Endodermal cell (in vitro differentiated cells): Measurements from ENCODE around the gene TUBG1. TPM values are rescaled to one million over a fixed set of nuclear protein-coding genes. Genes with fewer than 3 reads are reported as not detected.
"Not testable (repeated sequence)": the region's sequence is repeated elsewhere in the genome, so short reads cannot be mapped to it uniquely, and the experiment has no call there.

Source experiments
- DNase-seq: peaks from one replicate; pipeline ENCODE4 v3.0.0-alpha.2; 2017
- H3K27ac ChIP-seq: 2 replicates; pipeline ENCODE4 v1.5.1; 2013; ENCODE audit warnings: mild to moderate bottlenecking, low read depth, low read length, moderate library complexity
- H3K27me3 ChIP-seq: 2 replicates; pipeline ENCODE4 v1.6.1; 2013; ENCODE audit warnings: mild to moderate bottlenecking, low read length, moderate library complexity; ENCODE audit not compliant: insufficient read depth, control insufficient read depth, poor library complexity, severe bottlenecking
- H3K36me3 ChIP-seq: 2 replicates; pipeline ENCODE4 v1.7.0; 2013; ENCODE audit warnings: mild to moderate bottlenecking, low read length, moderate library complexity; ENCODE audit not compliant: control insufficient read depth, insufficient read depth
- H3K4me1 ChIP-seq: one replicate; pipeline ENCODE4 v1.7.0; 2013; ENCODE audit warnings: low read length; ENCODE audit not compliant: control insufficient read depth, insufficient read depth
- H3K4me3 ChIP-seq: 2 replicates; pipeline ENCODE4 v1.5.1; 2013; ENCODE audit warnings: mild to moderate bottlenecking, low read length, moderate library complexity
- H3K9ac ChIP-seq: 2 replicates; pipeline ENCODE4 v1.6.1; 2013; ENCODE audit warnings: mild to moderate bottlenecking, low read length, moderate library complexity; ENCODE audit not compliant: poor library complexity, severe bottlenecking; ENCODE audit errors: extremely low read depth
- H3K9me3 ChIP-seq: 2 replicates; pipeline ENCODE4 v1.6.1; 2013; ENCODE audit warnings: mild to moderate bottlenecking, low read length, moderate library complexity; ENCODE audit not compliant: control insufficient read depth
- H3K27ac Mint-ChIP-seq: 2 replicates; pipeline ENCODE4 v1.8.0; 2020; ENCODE audit warnings: mixed read lengths
- H3K27me3 Mint-ChIP-seq: 2 replicates; pipeline ENCODE4 v1.8.0; 2021; ENCODE audit warnings: mild to moderate bottlenecking, mixed read lengths; ENCODE audit not compliant: insufficient read depth
- H3K36me3 Mint-ChIP-seq: 2 replicates; pipeline ENCODE4 v1.8.0; 2020; ENCODE audit warnings: low read depth, mixed read lengths
- H3K4me1 Mint-ChIP-seq: 2 replicates; pipeline ENCODE4 v1.8.0; 2020; ENCODE audit warnings: mixed read lengths
- H3K4me3 Mint-ChIP-seq: 2 replicates; pipeline ENCODE4 v1.8.0; 2020; ENCODE audit warnings: mild to moderate bottlenecking, moderate library complexity, mixed read lengths
- H3K9me3 Mint-ChIP-seq: 2 replicates; pipeline ENCODE4 v1.8.0; 2020; ENCODE audit warnings: mild to moderate bottlenecking, mixed read lengths
- CTCF ChIP-seq: fragments of 200-600 bp; sonication (generic); conservative IDR thresholded peaks from 2 replicates; pipeline ENCODE4 v1.5.0; 2021; ENCODE audit warnings: antibody characterized with exemption, mild to moderate bottlenecking
- WGBS, 2 experiments: methylation state at CpG; one replicate each; pipeline versions ENCODE4 v1.1.5 to v1.1.7; 2013; ENCODE audit warnings: missing lambda C conversion rate in 2 of 2, mixed read lengths in 1 of 2; ENCODE audit not compliant: insufficient coverage in 1 of 2, insufficient read length in 1 of 2; 5-methylcytosine and 5-hydroxymethylcytosine counted together
- total RNA-seq, 2 donors: library from RNA; stranded (reverse); fragmentation: NEBNext Ultra II Directional in 1 of 2; extraction: Animal tissue kit (Norgen Biotek cat#: 25700) in 1 of 2; gene quantifications; 2 replicates in 1 of 2; 3 replicates in 1 of 2; pipeline ENCODE4 v1.2.1, GENCODE V29; 2021

The TUBG1 gene
- total RNA-seq, 2 donors from 2014 or later: 94.2 to 124 TPM

- H3K27ac ChIP-seq: peak overlapping the region; percentile 49
- peaks cover 20% of the 10 kb centered on the region for H3K36me3 ChIP-seq
- H3K9me3 ChIP-seq: no peaks in the 10 kb centered on the region
- no peak overlapping the region for H3K27ac Mint-ChIP-seq
- peaks cover 2% of the 10 kb centered on the region for H3K4me1 ChIP-seq
- peaks cover 22% of the 10 kb centered on the region for H3K36me3 Mint-ChIP-seq
- peaks cover 8% of the 10 kb centered on the region for H3K4me1 Mint-ChIP-seq
- H3K27me3 ChIP-seq: no peaks in the 10 kb centered on the region
- no peak overlapping the region for H3K4me3 Mint-ChIP-seq
- H3K27me3 Mint-ChIP-seq: no peaks in the 10 kb centered on the region
- no peaks in the 10 kb centered on the region for H3K9me3 Mint-ChIP-seq
- DNase-seq: peak; percentile 94
- 80 to 83% methylated on average over 7 to 9 of the region's 9 CpGs for WGBS, 2 experiments
- TF ChIP-seq CTCF: peak; percentile 71
- H3K9ac ChIP-seq: no peak overlapping the region
- H3K4me3 ChIP-seq: no peak overlapping the region
These were observed 9.1 kb downstream of the TUBG1 start for GRCh38 chr17:42618442-42619150.

GRCh38 chr17:42621987-42622386, 12.5 kb downstream of the TUBG1 start:
- H3K36me3 ChIP-seq, H3K4me1 ChIP-seq, H3K4me1 Mint-ChIP-seq, H3K27ac Mint-ChIP-seq, H3K9me3 Mint-ChIP-seq, H3K9ac ChIP-seq, DNase-seq, H3K27me3 Mint-ChIP-seq, H3K9me3 ChIP-seq, H3K36me3 Mint-ChIP-seq, H3K27ac ChIP-seq, H3K4me3 Mint-ChIP-seq, H3K27me3 ChIP-seq, H3K4me3 ChIP-seq: not testable (repeated sequence)
- 82 to 89% methylated on average over 3 of the region's 3 CpGs for WGBS, 2 experiments

GRCh38 chr17:42623271-42623670, 13.8 kb downstream of the TUBG1 start:
- H3K4me3 Mint-ChIP-seq: no peak overlapping the region
- no peaks in the 10 kb centered on the region for H3K36me3 Mint-ChIP-seq
- no peak overlapping the region for H3K27ac Mint-ChIP-seq
- Histone ChIP-seq H3K4me1 (peaks cover 2% of the 10 kb centered on the region), H3K27ac (no peak overlapping the region), H3K4me3 (no peak overlapping the region), H3K9ac (no peak overlapping the region), H3K36me3 (no peaks in the 10 kb centered on the region), H3K27me3 (no peaks in the 10 kb centered on the region), H3K9me3 (no peaks in the 10 kb centered on the region)
- 93 to 100% methylated on average over 1 to 2 of the region's 2 CpGs for WGBS, 2 experiments
- H3K9me3 Mint-ChIP-seq: no peaks in the 10 kb centered on the region
- no peak for DNase-seq
- TF ChIP-seq CTCF: no peak
- no peaks in the 10 kb centered on the region for H3K27me3 Mint-ChIP-seq
- peaks cover 5% of the 10 kb centered on the region for H3K4me1 Mint-ChIP-seq
